Psoas muscle (tissue), 8 donors: ENCODE data around the gene ABCB8. TPM values are rescaled to one million over a fixed set of nuclear protein-coding genes. Genes with fewer than 3 reads are reported as not detected.

Source experiments
- ATAC-seq, 4 donors: fragments of 200-7000 bp; cut with Tn5 transposase; one replicate each; pipeline ENCODE4 v1.9.1; 2020; ENCODE audit warnings: moderate library complexity in 3 of 4, mild to moderate bottlenecking in 2 of 4
- DNase-seq, 2 donors: peaks; one replicate each; pipeline ENCODE4 v3.0.0-alpha.2; 2020
- H3K27ac ChIP-seq: fragments of 200-600 bp; one replicate; pipeline ENCODE4 v1.8.0; 2022
- H3K27me3 ChIP-seq, 3 donors: fragments of 200-600 bp in 1 of 3; one replicate each; pipeline versions ENCODE4 v1.6.1 to v1.8.0; 2013 to 2022; ENCODE audit warnings: low read length in 2 of 3, mild to moderate bottlenecking in 2 of 3, moderate library complexity in 1 of 3; ENCODE audit not compliant: insufficient read depth in 3 of 3
- H3K36me3 ChIP-seq, 2 donors: fragments of 200-600 bp in 1 of 2; one replicate each; pipeline versions ENCODE4 v1.6.1 to v1.8.0; 2013 to 2022; ENCODE audit warnings: low read depth in 1 of 2, mild to moderate bottlenecking in 1 of 2, moderate library complexity in 1 of 2; ENCODE audit not compliant: insufficient read depth in 1 of 2
- H3K4me1 ChIP-seq: fragments of 200-600 bp; one replicate; pipeline ENCODE4 v1.8.0; 2022
- H3K4me3 ChIP-seq: fragments of 200-600 bp; one replicate; pipeline ENCODE4 v1.8.0; 2022; ENCODE audit warnings: mild to moderate bottlenecking
- H3K9me3 ChIP-seq: fragments of 200-600 bp; one replicate; pipeline ENCODE4 v1.8.0; 2022
- WGBS, 3 donors: extraction: QIAGEN DNeasy Blood & Tissue Kit; methylation state at CpG; one replicate each; pipeline versions ENCODE4 v1.1.6 to v1.1.7; 2013; 5-methylcytosine and 5-hydroxymethylcytosine counted together
- intact Hi-C, 2 donors: fragments of 100-400 bp; cut with DNase I; formaldehyde crosslinking; loops; one replicate each; pipeline versions ENCODE4 v1.11.0 to v1.14.2; 2022
- polyA plus RNA-seq, 3 donors: library from polyadenylated mRNA; stranded (reverse); fragments of 200-250 nt; gene quantifications; one replicate each; pipeline ENCODE4 v1.2.3, GENCODE V29; 2013
- total RNA-seq, 4 donors: library from RNA; stranded (reverse); fragmentation: NEBNext Ultra II Directional in 2 of 4; extraction: Animal tissue kit (Norgen Biotek cat#: 25700) in 2 of 4; gene quantifications; one replicate each; pipeline versions ENCODE4 v1.2.1 to v1.2.4, GENCODE V29; 2021 to 2023
- TF ChIP-seq, protein P1 (sequence below): fragments of 200-600 bp; IDR thresholded peaks from one replicate; pipeline ENCODE4 v1.8.0; 2022; ENCODE audit warnings: antibody characterized with exemption
- donor health status: healthy with polysubstance abuse.
- donor health status: DM: no; HTN: no; CAD: no; lungs with moderate emphysema.
- donor health status: Bipolar disorder and iron deficiency.
- donor health status: healthy.
- donor health status: DM: yes; HTN: yes; CAD: no.
- donor health status: DM: no; HTN: no; CAD: no.
- donor health status: DM: no; HTN: no; CAD: no.
- donor health status: DM: yes; HTN: yes; CAD: no.

Gene ABCB8
- total and polyA plus RNA-seq, 7 donors: 9.3 to 20.7 (median 16.6) TPM

DNA sequence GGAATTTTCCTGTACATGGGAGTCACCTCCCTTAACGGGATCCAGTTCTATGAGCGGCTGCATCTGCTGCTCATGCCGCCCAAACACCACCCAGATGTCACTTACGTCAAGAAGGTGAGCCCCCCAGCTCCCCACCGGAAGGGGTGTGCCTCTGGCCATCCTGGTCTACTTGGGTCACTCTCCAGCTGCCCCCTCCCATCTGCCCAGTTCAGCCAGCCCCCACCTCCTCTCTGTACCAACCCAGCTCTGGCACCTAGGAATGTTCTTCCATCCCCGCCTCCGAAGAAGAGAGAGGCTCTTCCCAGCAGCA, 47.4 kb downstream of the ABCB8 start:
- H3K9me3 ChIP-seq: no peaks in the 10 kb centered on the region
- no peak overlapping the region for H3K4me3 ChIP-seq
- intact Hi-C loops: no loop called here
- H3K36me3 ChIP-seq: peaks cover 4 to 74% of the 10 kb centered on the region in 2 donors
- DNase-seq: no peak
- ATAC-seq: no peak
- peaks cover 17% of the 10 kb centered on the region for H3K4me1 ChIP-seq
- no peak overlapping the region for H3K27ac ChIP-seq
- WGBS, 3 donors: 69 to 75% (median 75%) methylated on average over 7 of the region's 7 CpGs
- TF ChIP-seq, protein P1, sequence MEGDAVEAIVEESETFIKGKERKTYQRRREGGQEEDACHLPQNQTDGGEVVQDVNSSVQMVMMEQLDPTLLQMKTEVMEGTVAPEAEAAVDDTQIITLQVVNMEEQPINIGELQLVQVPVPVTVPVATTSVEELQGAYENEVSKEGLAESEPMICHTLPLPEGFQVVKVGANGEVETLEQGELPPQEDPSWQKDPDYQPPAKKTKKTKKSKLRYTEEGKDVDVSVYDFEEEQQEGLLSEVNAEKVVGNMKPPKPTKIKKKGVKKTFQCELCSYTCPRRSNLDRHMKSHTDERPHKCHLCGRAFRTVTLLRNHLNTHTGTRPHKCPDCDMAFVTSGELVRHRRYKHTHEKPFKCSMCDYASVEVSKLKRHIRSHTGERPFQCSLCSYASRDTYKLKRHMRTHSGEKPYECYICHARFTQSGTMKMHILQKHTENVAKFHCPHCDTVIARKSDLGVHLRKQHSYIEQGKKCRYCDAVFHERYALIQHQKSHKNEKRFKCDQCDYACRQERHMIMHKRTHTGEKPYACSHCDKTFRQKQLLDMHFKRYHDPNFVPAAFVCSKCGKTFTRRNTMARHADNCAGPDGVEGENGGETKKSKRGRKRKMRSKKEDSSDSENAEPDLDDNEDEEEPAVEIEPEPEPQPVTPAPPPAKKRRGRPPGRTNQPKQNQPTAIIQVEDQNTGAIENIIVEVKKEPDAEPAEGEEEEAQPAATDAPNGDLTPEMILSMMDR: no peak
- no peaks in the 10 kb centered on the region for H3K27me3 ChIP-seq

DNA sequence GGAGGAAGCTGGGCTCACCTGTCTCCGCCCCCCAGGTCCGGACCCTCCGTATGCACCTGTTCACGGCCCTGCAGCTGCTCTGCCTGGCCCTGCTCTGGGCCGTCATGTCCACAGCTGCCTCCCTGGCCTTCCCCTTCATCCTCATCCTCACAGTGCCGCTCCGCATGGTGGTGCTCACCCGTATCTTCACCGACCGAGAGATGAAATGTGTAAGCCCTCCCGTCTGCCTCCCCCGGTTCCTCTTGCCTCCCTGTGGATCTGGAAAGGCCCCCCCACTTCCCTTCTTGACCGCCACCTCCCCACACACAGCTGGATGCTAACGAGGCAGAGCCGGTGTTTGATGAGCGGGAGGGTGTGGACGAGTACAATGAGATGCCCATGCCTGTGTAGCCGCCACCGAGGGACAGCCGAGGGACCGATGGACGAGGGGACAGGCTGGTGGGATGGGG, 47.8 kb downstream of the ABCB8 start:
- ATAC-seq: no peak
- Histone ChIP-seq H3K36me3 (peaks cover 4 to 70% of the 10 kb centered on the region in 2 donors), H3K4me1 (peaks cover 18% of the 10 kb centered on the region), H3K27me3 (no peaks in the 10 kb centered on the region), H3K4me3 (no peak overlapping the region), H3K9me3 (no peaks in the 10 kb centered on the region), H3K27ac (no peak overlapping the region)
- 71 to 78% (median 71%) methylated on average over 22 of the region's 22 CpGs for WGBS, 3 donors
- TF ChIP-seq, protein P1: no peak
- DNase-seq: no peak
- intact Hi-C loops: no loop called here

- Histone ChIP-seq H3K4me3 (no peak overlapping the region), H3K4me1 (peaks cover 29% of the 10 kb centered on the region), H3K9me3 (no peaks in the 10 kb centered on the region), H3K27ac (no peak overlapping the region), H3K36me3 (peaks cover 4 to 60% of the 10 kb centered on the region in 2 donors), H3K27me3 (no peaks in the 10 kb centered on the region)
- DNase-seq: no peak
- intact Hi-C loops: no loop called here
- 73 to 79% (median 74%) methylated on average over 31 to 33 of the region's 33 CpGs for WGBS, 3 donors
- ATAC-seq: no peak
- TF ChIP-seq, protein P1: no peak
Measured at GRCh38 chr7:151076863-151077704, 48.8 kb downstream of the ABCB8 start.

GRCh38 chr7:151077705-151078232, 49.5 kb downstream of the ABCB8 start:
- WGBS, 3 donors: 69 to 80% (median 74%) methylated on average over 10 of the region's 10 CpGs
- intact Hi-C loops: no loop called here
- DNase-seq (no peak), ATAC-seq (no peak)
- Histone ChIP-seq H3K4me3 (no peak overlapping the region), H3K36me3 (peaks cover 4 to 53% of the 10 kb centered on the region in 2 donors), H3K27me3 (no peaks in the 10 kb centered on the region), H3K27ac (no peak overlapping the region), H3K9me3 (no peaks in the 10 kb centered on the region), H3K4me1 (peaks cover 35% of the 10 kb centered on the region)
- TF ChIP-seq, protein P1: no peak
